Endothelial cell of umbilical vein (primary cell): ENCODE results near the gene GMEB2. TPM values are rescaled to one million over a fixed set of nuclear protein-coding genes. Genes with fewer than 3 reads are reported as not detected.

Experiments
- BruUV-seq: library from RNA; stranded (reverse); fragments of 400-500 nt; replicated peaks from 2 replicates; lab custom pipeline; 2021; lab: Mats Ljungman, UMichigan
- CTCF ChIA-PET: fragments of 300-600, 350-600 bp; sonication (Branson Sonifier 250); formaldehyde crosslinking; loops from one replicate; lab custom pipeline; 2021; ENCODE audit warnings: antibody characterized with exemption, inconsistent platforms; lab: Charles Lee
- POLR2A ChIA-PET: fragments of 300-600, 350-600 bp; sonication (Branson Sonifier 250); formaldehyde crosslinking; loops from one replicate; lab custom pipeline; 2021; ENCODE audit warnings: antibody characterized with exemption, inconsistent platforms; lab: Charles Lee
- DNase-seq: peaks from one replicate; pipeline ENCODE4 v3.0.0-alpha.2; 2011; ENCODE audit warnings: low read depth, low spot score
- FAIRE-seq: peaks from 2 replicates; lab custom pipeline; 2011; peaks lifted over from hg19 to GRCh38; lab: Jason Lieb, UNC
- H2AFZ ChIP-seq: 2 replicates; pipeline ENCODE4 v1.6.0; 2012; ENCODE audit warnings: low read depth, low read length, control low read depth, inconsistent platforms
- H3K27ac ChIP-seq: 2 replicates; pipeline ENCODE4 v1.5.1; 2011; ENCODE audit warnings: low read depth, mild to moderate bottlenecking, control low read depth, low read length, moderate library complexity; ENCODE audit not compliant: insufficient read depth
- H3K27me3 ChIP-seq, 2 experiments: 2 replicates each; pipeline versions ENCODE4 v1.6.0 to v1.6.1; 2011; ENCODE audit warnings: low read length in 2 of 2, mixed read lengths in 1 of 2; ENCODE audit not compliant: control insufficient read depth in 2 of 2, insufficient read depth in 2 of 2
- H3K36me3 ChIP-seq, 2 experiments: 2 replicates in 1 of 2; 3 replicates in 1 of 2; pipeline ENCODE4 v1.5.1; 2011; ENCODE audit warnings: low read length in 2 of 2, mild to moderate bottlenecking in 1 of 2, moderate library complexity in 1 of 2; ENCODE audit not compliant: control insufficient read depth in 2 of 2, insufficient read depth in 2 of 2; ENCODE audit errors: extremely low read depth in 1 of 2
- H3K4me1 ChIP-seq: 3 replicates; pipeline ENCODE4 v1.5.1; 2011; ENCODE audit warnings: mild to moderate bottlenecking, low read length; ENCODE audit not compliant: control insufficient read depth, insufficient read depth; ENCODE audit errors: extremely low read depth
- H3K4me2 ChIP-seq: 2 replicates; pipeline ENCODE4 v1.6.1; 2011; ENCODE audit warnings: low read length, control low read depth, mixed read lengths; ENCODE audit not compliant: insufficient read depth
- H3K4me3 ChIP-seq, 3 experiments: fragments of 200-600 bp in 1 of 3; sonication (generic), shearing (Covaris generic) in 1 of 3; replicated peaks in 1 of 3; 2 replicates each; pipeline ENCODE4 v1.5.1; 2011 to 2016; ENCODE audit warnings: control low read depth in 3 of 3, low read length in 3 of 3, mild to moderate bottlenecking in 2 of 3, inconsistent platforms in 1 of 3, low read depth in 1 of 3, moderate library complexity in 1 of 3; ENCODE audit not compliant: insufficient read depth in 1 of 3
- H3K79me2 ChIP-seq: 2 replicates; pipeline ENCODE4 v1.6.0; 2012; ENCODE audit warnings: low read length, inconsistent platforms; ENCODE audit not compliant: control insufficient read depth, insufficient read depth
- H3K9ac ChIP-seq: replicated peaks from 2 replicates; pipeline ENCODE3; 2011; ENCODE audit warnings: low read length, control low read depth; ENCODE audit not compliant: insufficient read depth; ENCODE audit errors: extremely low read depth
- H3K9me1 ChIP-seq: replicated peaks from 3 replicates; pipeline ENCODE4 v1.6.0; 2011; ENCODE audit warnings: mild to moderate bottlenecking, low read length; ENCODE audit not compliant: control insufficient read depth, insufficient read depth; ENCODE audit errors: extremely low read depth
- H3K9me3 ChIP-seq: replicated peaks from 2 replicates; pipeline ENCODE4 v1.5.1; 2012; ENCODE audit warnings: low read length, inconsistent platforms; ENCODE audit not compliant: control insufficient read depth, insufficient read depth
- H4K20me1 ChIP-seq: replicated peaks from 2 replicates; pipeline ENCODE3; 2011; ENCODE audit warnings: mild to moderate bottlenecking, low read length; ENCODE audit not compliant: control insufficient read depth, insufficient read depth; ENCODE audit errors: extremely low read depth
- EZH2 ChIP-seq: IDR thresholded peaks from 2 replicates; pipeline ENCODE4 v1.6.1; 2012; ENCODE audit warnings: borderline replicate concordance, low read depth, mild to moderate bottlenecking, moderate library complexity, low read length, inconsistent platforms; ENCODE audit not compliant: severe bottlenecking
- FOS ChIP-seq: IDR thresholded peaks from 2 replicates; pipeline ENCODE4 v1.6.1; 2011; ENCODE audit warnings: mild to moderate bottlenecking, low read length, moderate library complexity, borderline replicate concordance; ENCODE audit not compliant: insufficient read depth
- GATA2 ChIP-seq: IDR thresholded peaks from 2 replicates; pipeline ENCODE4 v1.7.0; 2011; ENCODE audit warnings: low read depth, mild to moderate bottlenecking, moderate library complexity, mixed read lengths, low read length; ENCODE audit not compliant: insufficient read length, insufficient read depth
- JUN ChIP-seq: IDR thresholded peaks from 2 replicates; pipeline ENCODE4 v1.6.1; 2011; ENCODE audit warnings: borderline replicate concordance, low read depth; ENCODE audit not compliant: insufficient read length, insufficient read depth
- MYC ChIP-seq: IDR thresholded peaks from one replicate; pipeline ENCODE4 v1.6.1; 2011; ENCODE audit warnings: mild to moderate bottlenecking, low read depth, low read length
- POLR2A ChIP-seq: IDR thresholded peaks from 2 replicates; pipeline ENCODE4 v1.6.1; 2012; ENCODE audit warnings: low read depth, mild to moderate bottlenecking, control low read depth, low read length
- POLR2AphosphoS5 ChIP-seq: IDR thresholded peaks from 2 replicates; pipeline ENCODE4 v1.6.1; 2012; ENCODE audit warnings: low read depth, mild to moderate bottlenecking, control low read depth, low read length, moderate library complexity; ENCODE audit not compliant: insufficient read depth
- dilution Hi-C: fragments of 300-500 bp; cut with MboI; formaldehyde crosslinking; loops from one replicate; pipeline ENCODE4 v1.15.0; 2019; ENCODE audit warnings: low sequenced_read_pairs; ENCODE audit not compliant: extremely low pct_ligation_motif_present
- intact Hi-C: fragments of 100-400 bp; cut with micrococcal nuclease; formaldehyde crosslinking; loops from one replicate; pipeline ENCODE4 v1.10.0; 2022
- polyA plus RNA-seq, 4 experiments: library from polyadenylated mRNA; depleted of rRNA in 3 of 4; stranded (reverse) in 3 of 4; unstranded in 1 of 4; fragments of >200 nt; gene quantifications; 2 replicates each; pipeline versions ENCODE4 v1.2.1 to v1.2.3, GENCODE V29; 2011 to 2012; ENCODE audit warnings: missing spikeins in 1 of 4
- total RNA-seq: library from RNA; stranded (reverse); gene quantifications from 2 replicates; pipeline ENCODE4 v1.2.3, GENCODE V29; 2021
- TF ChIP-seq, protein P1 (sequence below): IDR thresholded peaks from 2 replicates; pipeline ENCODE4 v1.6.1; 2011; ENCODE audit not compliant: insufficient read depth, insufficient read length
- TF ChIP-seq, protein P2 (sequence below), 2 donors: IDR thresholded peaks; 1 replicate in 1 of 2; 2 replicates in 1 of 2; pipeline ENCODE4 v1.5.1; 2011; ENCODE audit warnings: low read length in 2 of 2, mild to moderate bottlenecking in 2 of 2, moderate library complexity in 2 of 2, control low read depth in 1 of 2, inconsistent platforms in 1 of 2, low read depth in 1 of 2; ENCODE audit not compliant: insufficient read depth in 1 of 2; ENCODE audit errors: extremely low read depth in 1 of 2

GMEB2 gene
- total and polyA plus RNA-seq, 2 donors (not counting 3 experiments of a cell fraction or from before 2014, with no cell fraction given): 12.7 to 14.1 TPM

DNA sequence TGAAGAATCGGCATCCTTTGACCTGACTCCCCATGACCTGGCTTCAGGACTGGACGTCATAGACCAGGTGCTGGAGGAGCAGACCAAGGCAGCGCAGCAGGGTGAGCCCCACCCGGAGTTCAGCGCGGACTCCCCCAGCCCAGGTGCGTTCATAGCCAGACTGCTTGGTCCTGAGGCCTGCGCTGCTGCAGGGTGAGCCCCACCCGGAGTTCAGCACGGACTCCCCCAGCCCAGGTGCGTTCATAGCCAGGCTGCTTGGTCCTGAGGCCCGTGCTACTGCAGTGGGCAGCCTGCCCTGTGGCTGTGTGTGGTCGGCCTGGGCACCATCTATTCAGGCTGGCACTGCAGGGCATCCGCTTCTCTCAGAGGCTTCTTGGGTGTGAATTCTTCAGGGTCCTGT, 47.0 kb upstream of the GMEB2 start:
- H3K79me2 ChIP-seq: no peaks in the 10 kb centered on the region
- BruUV-seq: no TSS peak
- H4K20me1 ChIP-seq: no peaks in the 10 kb centered on the region
- intact Hi-C loops: no loop called here
- no peak overlapping the region for H3K9ac ChIP-seq
- ChIA-PET POLR2A (no interaction called here), CTCF (no interaction called here)
- H2AFZ ChIP-seq: no peak overlapping the region
- H3K4me3 ChIP-seq: no peak overlapping the region
- H3K4me1 ChIP-seq: no peaks in the 10 kb centered on the region
- no peaks in the 10 kb centered on the region for H3K9me1 ChIP-seq
- H3K27me3 ChIP-seq: no peaks in the 10 kb centered on the region
- no peak overlapping the region for H3K27ac ChIP-seq
- H3K9me3 ChIP-seq: no peaks in the 10 kb centered on the region
- no peak overlapping the region for H3K4me2 ChIP-seq
- TF ChIP-seq MYC (no peak), POLR2AphosphoS5 (no peak), JUN (no peak), GATA2 (no peak), EZH2 (no peak), FOS (no peak), POLR2A (no peak)
- TF ChIP-seq, protein P1, sequence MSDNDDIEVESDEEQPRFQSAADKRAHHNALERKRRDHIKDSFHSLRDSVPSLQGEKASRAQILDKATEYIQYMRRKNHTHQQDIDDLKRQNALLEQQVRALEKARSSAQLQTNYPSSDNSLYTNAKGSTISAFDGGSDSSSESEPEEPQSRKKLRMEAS: no peak
- TF ChIP-seq, protein P2, sequence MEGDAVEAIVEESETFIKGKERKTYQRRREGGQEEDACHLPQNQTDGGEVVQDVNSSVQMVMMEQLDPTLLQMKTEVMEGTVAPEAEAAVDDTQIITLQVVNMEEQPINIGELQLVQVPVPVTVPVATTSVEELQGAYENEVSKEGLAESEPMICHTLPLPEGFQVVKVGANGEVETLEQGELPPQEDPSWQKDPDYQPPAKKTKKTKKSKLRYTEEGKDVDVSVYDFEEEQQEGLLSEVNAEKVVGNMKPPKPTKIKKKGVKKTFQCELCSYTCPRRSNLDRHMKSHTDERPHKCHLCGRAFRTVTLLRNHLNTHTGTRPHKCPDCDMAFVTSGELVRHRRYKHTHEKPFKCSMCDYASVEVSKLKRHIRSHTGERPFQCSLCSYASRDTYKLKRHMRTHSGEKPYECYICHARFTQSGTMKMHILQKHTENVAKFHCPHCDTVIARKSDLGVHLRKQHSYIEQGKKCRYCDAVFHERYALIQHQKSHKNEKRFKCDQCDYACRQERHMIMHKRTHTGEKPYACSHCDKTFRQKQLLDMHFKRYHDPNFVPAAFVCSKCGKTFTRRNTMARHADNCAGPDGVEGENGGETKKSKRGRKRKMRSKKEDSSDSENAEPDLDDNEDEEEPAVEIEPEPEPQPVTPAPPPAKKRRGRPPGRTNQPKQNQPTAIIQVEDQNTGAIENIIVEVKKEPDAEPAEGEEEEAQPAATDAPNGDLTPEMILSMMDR (IDR thresholded peaks at IDR 0.05; ENCODE audit: extremely low read depth in 1 of 2, insufficient read depth in 1 of 2, low read depth in 1 of 2, low read length in 2 of 2): no peak
- peaks cover 0 to 15% of the 10 kb centered on the region in 2 experiments for H3K36me3 ChIP-seq
- DNase-seq (no peak), FAIRE-seq (no peak)
- dilution Hi-C loops: no loop called here
